Peyer's patch (tissue), 4 donors: ENCODE data around the gene RNF220.

Experiments used
- CTCF ChIP-seq, 6 experiments: fragments of 450-650 bp in 4 of 6; fragments of 200-600 bp in 2 of 6; sonication (generic) in 1 of 6; IDR thresholded peaks; one replicate each; pipeline ENCODE4 v1.5.1; 2017 to 2019; ENCODE audit warnings: antibody characterized with exemption in 6 of 6, mild to moderate bottlenecking in 3 of 6, moderate library complexity in 1 of 6
- POLR2A ChIP-seq, 2 donors: fragments of 450-650 bp; IDR thresholded peaks; one replicate each; pipeline ENCODE4 v1.5.1; 2017; ENCODE audit warnings: antibody characterized with exemption in 2 of 2, mild to moderate bottlenecking in 2 of 2, moderate library complexity in 2 of 2

GRCh38 chr1:44361478-44361877 lies 43.6 kb upstream of the RNF220 start:
- no peak for TF ChIP-seq CTCF (IDR thresholded peaks at IDR 0.05)
- no peak for TF ChIP-seq POLR2A (IDR thresholded peaks at IDR 0.05)
